Progenitor cell of endocrine pancreas (in vitro differentiated cells): Measurements from ENCODE around the gene OTOP2. TPM values are rescaled to one million over a fixed set of nuclear protein-coding genes. Genes with fewer than 3 reads are reported as not detected.

Experiments used
- DNase-seq: peaks from one replicate; pipeline ENCODE4 v3.0.0; 2021; ENCODE audit warnings: low spot score; ENCODE audit not compliant: unreplicated experiment
- H3K27ac Mint-ChIP-seq: 2 replicates; pipeline ENCODE4 v1.8.0; 2021; ENCODE audit warnings: mild to moderate bottlenecking, moderate library complexity, mixed read lengths
- H3K27me3 Mint-ChIP-seq: 2 replicates; pipeline ENCODE4 v1.8.0; 2021; ENCODE audit warnings: mixed read lengths
- H3K36me3 Mint-ChIP-seq: 2 replicates; pipeline ENCODE4 v1.8.0; 2022; ENCODE audit warnings: mixed read lengths; ENCODE audit not compliant: insufficient read depth
- H3K4me1 Mint-ChIP-seq: 2 replicates; pipeline ENCODE4 v1.8.0; 2021; ENCODE audit warnings: low read depth, mixed read lengths
- H3K4me3 Mint-ChIP-seq: 2 replicates; pipeline ENCODE4 v1.8.0; 2021; ENCODE audit warnings: low read depth, mild to moderate bottlenecking, moderate library complexity, mixed read lengths
- H3K9me3 Mint-ChIP-seq: 2 replicates; pipeline ENCODE4 v1.8.0; 2021; ENCODE audit warnings: low read depth, mixed read lengths
- total RNA-seq: library from RNA; stranded (reverse); gene quantifications from 2 replicates; pipeline ENCODE4 v1.2.1, GENCODE V29; 2021
- TF ChIP-seq, protein P1 (sequence below): fragments of 200-600 bp; sonication (generic); IDR thresholded peaks from one replicate; pipeline ENCODE4 v1.5.0; 2021; ENCODE audit warnings: antibody characterized with exemption, mild to moderate bottlenecking; ENCODE audit not compliant: unreplicated experiment

OTOP2 gene
- total RNA-seq, 1 donor from 2014 or later: not detected

DNA sequence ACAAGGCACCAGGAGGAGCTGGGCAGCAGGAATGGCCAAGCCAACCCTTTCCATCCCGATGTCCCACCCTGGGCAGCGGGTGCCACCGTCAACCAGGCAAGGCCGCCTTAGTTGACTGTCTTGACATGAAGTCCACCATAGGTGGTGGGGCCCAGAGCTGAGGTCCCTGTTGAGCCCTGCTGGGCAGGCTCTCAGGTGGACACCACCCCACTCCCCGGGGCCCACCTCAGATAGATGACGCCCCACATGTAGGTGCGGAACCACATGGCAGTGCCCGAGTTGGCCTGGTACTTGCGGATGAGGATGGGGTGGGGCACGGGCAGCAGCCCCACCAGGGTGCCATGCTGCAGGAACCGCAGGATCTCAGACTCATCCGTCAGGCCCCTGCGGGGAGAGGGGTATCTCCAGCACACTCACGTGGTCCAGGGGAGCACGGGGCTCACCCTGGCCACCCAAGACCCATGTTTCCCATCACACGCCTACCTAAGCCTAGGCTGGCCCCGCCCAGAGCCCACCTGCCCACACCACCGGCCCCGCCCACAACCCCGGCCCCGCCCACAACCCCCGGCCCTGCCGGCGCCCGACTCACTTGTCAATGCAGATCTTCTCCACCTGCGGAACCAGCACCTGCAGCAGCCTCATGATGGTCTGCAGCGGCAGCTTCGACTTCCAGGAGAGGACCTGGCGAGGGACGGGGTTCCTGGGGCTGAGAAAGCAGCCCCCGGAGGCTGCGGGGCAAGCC is 27.8 kb downstream of the OTOP2 start:
- H3K4me1 Mint-ChIP-seq: peaks cover 8% of the 10 kb centered on the region
- no peak for DNase-seq
- H3K27me3 Mint-ChIP-seq: peaks cover 6% of the 10 kb centered on the region
- no peak overlapping the region for H3K4me3 Mint-ChIP-seq
- no peaks in the 10 kb centered on the region for H3K9me3 Mint-ChIP-seq
- no peak overlapping the region for H3K27ac Mint-ChIP-seq
- peaks cover 13% of the 10 kb centered on the region for H3K36me3 Mint-ChIP-seq
- TF ChIP-seq, protein P1, sequence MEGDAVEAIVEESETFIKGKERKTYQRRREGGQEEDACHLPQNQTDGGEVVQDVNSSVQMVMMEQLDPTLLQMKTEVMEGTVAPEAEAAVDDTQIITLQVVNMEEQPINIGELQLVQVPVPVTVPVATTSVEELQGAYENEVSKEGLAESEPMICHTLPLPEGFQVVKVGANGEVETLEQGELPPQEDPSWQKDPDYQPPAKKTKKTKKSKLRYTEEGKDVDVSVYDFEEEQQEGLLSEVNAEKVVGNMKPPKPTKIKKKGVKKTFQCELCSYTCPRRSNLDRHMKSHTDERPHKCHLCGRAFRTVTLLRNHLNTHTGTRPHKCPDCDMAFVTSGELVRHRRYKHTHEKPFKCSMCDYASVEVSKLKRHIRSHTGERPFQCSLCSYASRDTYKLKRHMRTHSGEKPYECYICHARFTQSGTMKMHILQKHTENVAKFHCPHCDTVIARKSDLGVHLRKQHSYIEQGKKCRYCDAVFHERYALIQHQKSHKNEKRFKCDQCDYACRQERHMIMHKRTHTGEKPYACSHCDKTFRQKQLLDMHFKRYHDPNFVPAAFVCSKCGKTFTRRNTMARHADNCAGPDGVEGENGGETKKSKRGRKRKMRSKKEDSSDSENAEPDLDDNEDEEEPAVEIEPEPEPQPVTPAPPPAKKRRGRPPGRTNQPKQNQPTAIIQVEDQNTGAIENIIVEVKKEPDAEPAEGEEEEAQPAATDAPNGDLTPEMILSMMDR: no peak

GRCh38 chr17:74952431-74953133 is 28.5 kb downstream of the OTOP2 start:
- peaks cover 5% of the 10 kb centered on the region for H3K27me3 Mint-ChIP-seq
- H3K27ac Mint-ChIP-seq: no peak overlapping the region
- no peak for DNase-seq

DNA sequence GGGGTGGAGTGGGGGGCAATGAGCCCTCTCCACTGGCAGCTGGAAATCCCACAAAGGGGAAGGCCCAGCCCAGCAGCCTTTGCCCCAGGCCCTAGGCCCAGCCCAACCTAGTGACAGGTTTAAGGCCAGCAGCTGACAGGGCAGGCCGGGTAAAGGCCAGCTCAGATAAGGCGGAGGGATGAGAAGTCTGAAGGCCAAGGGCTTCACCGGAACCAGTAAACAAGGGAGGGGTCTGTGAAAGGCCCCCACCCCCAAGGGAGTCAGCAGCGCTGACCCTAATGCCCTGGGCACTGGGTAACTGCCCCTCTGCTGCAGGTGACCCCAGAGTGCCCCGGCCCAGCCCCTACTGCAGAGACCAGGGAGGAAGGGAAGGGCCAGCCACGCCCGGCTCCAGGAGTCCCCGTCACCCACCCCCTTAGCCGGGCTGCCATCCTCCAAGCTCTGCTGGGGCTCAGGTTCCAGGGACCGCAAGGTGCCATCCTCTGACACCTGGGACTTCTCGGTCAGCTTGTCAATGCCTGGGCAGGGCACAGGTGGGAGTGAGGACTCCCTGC is 29.1 kb downstream of the OTOP2 start:
- no peak overlapping the region for H3K27ac Mint-ChIP-seq
- no peak overlapping the region for H3K4me3 Mint-ChIP-seq
- DNase-seq: no peak
- TF ChIP-seq, protein P1: no peak
- H3K36me3 Mint-ChIP-seq: peaks cover 13% of the 10 kb centered on the region
- H3K9me3 Mint-ChIP-seq: no peaks in the 10 kb centered on the region
- H3K4me1 Mint-ChIP-seq: peaks cover 8% of the 10 kb centered on the region
- no peaks in the 10 kb centered on the region for H3K27me3 Mint-ChIP-seq

More at GRCh38 chr17:74952431-74953133, 28.5 kb downstream of the OTOP2 start:
- Mint-ChIP-seq H3K4me1 (peaks cover 8% of the 10 kb centered on the region), H3K9me3 (no peaks in the 10 kb centered on the region), H3K4me3 (no peak overlapping the region), H3K36me3 (peaks cover 13% of the 10 kb centered on the region)
- TF ChIP-seq, protein P1: no peak

DNA sequence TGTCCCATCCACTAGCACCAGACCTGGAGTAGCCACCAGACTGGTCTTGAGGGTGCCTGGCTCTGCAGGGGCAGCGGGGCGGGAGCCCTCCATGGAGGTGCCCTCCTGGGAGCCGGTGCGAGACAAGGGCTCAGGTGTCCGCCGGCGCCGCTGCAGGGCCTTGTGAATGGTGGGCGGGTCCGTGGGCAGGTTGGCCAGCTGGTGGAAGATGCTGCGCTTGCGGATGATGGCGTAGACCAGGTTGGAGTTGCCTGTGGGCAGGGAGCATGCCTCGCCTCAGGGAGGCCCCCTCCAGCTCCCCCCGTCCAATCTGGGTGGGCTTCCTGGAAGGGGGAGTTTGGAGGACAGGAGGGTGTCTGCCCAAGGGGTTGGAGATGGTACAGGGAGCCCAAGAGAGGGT is 30.0 kb downstream of the OTOP2 start:
- TF ChIP-seq, protein P1: no peak
- H3K27me3 Mint-ChIP-seq: no peaks in the 10 kb centered on the region
- DNase-seq: no peak
- no peaks in the 10 kb centered on the region for H3K9me3 Mint-ChIP-seq
- H3K36me3 Mint-ChIP-seq: peaks cover 13% of the 10 kb centered on the region
- H3K27ac Mint-ChIP-seq: no peak overlapping the region
- H3K4me1 Mint-ChIP-seq: peaks cover 8% of the 10 kb centered on the region
- H3K4me3 Mint-ChIP-seq: no peak overlapping the region

DNA sequence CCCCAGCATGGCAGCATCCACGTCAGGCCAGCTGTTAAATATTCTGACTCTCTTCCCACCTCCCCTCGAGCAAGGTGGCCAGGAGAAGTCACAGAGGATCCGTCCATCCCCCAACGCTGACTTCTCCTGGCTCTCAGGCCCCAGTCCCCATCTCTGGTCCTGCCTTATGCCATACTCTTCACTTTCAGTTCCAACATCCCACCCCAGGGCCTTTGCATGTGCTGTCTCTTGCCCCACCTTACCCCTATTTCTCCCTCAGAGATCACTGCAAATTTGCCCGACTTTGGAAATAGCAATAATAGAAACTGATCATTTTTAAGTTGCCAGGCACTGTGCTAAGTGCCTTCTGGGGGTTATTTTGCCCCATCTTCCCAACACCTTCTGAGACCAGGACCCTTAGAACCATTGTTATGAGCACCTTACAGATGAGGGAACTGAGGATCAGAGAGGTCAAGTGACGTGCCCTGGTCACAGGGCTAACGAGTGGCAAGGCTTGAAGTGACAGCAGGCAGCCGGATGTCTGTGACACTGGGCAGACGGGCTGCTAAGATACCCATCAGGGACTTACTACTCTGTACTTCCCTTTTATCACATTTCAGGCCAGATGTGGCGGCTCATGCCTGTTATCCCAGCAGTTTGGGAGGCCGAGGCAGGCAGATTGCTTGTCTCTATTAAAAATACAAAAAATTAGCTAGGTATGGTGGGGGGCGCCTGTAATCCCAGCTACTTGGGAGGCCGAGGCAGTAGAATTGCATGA is 30.8 kb downstream of the OTOP2 start:
- Mint-ChIP-seq H3K4me1 (peaks cover 7% of the 10 kb centered on the region), H3K27me3 (no peaks in the 10 kb centered on the region), H3K4me3 (no peak overlapping the region), H3K36me3 (peaks cover 16% of the 10 kb centered on the region), H3K9me3 (no peaks in the 10 kb centered on the region), H3K27ac (no peak overlapping the region)
- no peak for DNase-seq
- TF ChIP-seq, protein P1: no peak
